Measurements from ENCODE around the gene TMEM43.
A peak's percentile ranks its signal among the peaks of the same experiment; 100 is the strongest.

Gene TMEM43

DNA sequence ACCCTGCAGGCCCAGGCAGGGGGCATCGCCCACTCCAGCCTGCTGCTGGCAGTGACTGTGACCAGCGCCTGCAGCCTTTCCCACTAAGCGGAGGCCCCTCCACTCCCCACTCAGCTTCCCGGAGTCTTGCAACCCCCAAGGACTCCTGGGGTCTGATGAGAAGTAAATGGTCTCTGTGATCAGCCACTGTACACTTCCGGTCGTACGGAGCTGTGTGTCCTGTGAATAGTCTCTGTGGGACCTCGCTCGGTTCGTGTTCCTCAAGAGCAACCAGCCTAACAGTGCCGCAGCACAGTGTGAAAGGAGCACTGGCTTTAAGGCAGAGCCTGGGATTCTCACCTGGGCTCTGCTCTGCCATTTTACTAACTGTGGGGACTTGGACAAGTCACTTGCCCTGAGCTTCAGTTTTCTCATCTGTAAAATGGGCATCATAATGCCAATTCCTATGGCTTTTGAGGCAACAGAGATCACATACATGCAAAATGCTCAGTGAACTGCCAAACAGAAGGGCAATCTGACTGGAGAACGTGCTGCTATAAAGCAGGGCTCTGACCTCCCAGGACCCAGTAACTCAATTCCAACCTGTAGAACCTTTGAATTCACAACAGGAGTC is 26.7 kb downstream of the TMEM43 start:
- H3K4me3 ChIP-seq (ENCODE audit: low read depth, low read length): no peak overlapping the region
- TF ChIP-seq, protein P1, sequence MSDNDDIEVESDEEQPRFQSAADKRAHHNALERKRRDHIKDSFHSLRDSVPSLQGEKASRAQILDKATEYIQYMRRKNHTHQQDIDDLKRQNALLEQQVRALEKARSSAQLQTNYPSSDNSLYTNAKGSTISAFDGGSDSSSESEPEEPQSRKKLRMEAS (IDR thresholded peaks at IDR 0.05; ENCODE audit: low read depth, low read length): no peak
- TF ChIP-seq, protein P2, sequence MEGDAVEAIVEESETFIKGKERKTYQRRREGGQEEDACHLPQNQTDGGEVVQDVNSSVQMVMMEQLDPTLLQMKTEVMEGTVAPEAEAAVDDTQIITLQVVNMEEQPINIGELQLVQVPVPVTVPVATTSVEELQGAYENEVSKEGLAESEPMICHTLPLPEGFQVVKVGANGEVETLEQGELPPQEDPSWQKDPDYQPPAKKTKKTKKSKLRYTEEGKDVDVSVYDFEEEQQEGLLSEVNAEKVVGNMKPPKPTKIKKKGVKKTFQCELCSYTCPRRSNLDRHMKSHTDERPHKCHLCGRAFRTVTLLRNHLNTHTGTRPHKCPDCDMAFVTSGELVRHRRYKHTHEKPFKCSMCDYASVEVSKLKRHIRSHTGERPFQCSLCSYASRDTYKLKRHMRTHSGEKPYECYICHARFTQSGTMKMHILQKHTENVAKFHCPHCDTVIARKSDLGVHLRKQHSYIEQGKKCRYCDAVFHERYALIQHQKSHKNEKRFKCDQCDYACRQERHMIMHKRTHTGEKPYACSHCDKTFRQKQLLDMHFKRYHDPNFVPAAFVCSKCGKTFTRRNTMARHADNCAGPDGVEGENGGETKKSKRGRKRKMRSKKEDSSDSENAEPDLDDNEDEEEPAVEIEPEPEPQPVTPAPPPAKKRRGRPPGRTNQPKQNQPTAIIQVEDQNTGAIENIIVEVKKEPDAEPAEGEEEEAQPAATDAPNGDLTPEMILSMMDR (IDR thresholded peaks at IDR 0.05; ENCODE audit: low read depth, low read length): no peak
- TF ChIP-seq POLR2A (IDR thresholded peaks at IDR 0.05; ENCODE audit: extremely low read depth, insufficient read length): no peak
- TF ChIP-seq MYC (IDR thresholded peaks at IDR 0.05; ENCODE audit: low read depth, low read length): no peak
- no peak for DNase-seq (ENCODE audit: low read depth)

DNA sequence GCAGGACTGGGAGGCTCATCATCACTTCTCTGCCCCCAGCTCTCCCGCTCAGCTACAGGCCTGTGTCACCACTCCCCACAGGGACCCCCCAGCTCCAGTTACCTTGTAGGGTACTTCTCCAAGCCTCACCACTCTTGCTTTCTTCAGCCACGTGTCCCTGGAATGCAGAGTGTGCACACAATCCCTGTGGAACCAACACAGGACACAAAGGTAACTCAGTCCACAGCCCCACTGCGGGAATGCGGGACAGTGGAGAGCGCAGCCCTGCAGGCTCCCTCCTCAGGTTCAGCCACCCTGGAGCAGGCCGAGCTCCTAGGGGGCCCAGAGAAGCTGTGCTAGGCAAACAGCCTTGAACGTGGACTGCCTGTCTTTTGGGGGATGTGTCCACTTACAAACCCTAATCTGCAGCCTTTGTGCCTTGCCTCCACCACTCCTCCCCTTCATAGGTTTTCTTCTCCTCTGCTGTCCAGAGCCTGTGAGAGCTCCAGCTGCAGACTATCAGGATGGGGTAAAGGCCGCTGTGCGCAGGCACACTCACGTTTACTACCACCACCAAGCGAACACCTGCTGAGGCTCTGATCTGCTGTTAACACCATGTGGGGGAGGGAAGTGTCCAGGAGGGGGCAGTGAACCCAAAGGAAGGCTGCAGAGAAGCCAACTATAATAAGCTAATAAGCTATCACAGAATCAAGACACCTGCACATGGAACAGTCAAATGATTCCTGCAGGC is 27.5 kb downstream of the TMEM43 start:
- peak; percentile 34 for DNase-seq (ENCODE audit: low read depth)
- H3K4me3 ChIP-seq (ENCODE audit: low read depth, low read length): no peak overlapping the region
- no peak for TF ChIP-seq MYC (IDR thresholded peaks at IDR 0.05; ENCODE audit: low read depth, low read length)
- TF ChIP-seq, protein P2 (IDR thresholded peaks at IDR 0.05; ENCODE audit: low read depth, low read length): peak; percentile 37

DNA sequence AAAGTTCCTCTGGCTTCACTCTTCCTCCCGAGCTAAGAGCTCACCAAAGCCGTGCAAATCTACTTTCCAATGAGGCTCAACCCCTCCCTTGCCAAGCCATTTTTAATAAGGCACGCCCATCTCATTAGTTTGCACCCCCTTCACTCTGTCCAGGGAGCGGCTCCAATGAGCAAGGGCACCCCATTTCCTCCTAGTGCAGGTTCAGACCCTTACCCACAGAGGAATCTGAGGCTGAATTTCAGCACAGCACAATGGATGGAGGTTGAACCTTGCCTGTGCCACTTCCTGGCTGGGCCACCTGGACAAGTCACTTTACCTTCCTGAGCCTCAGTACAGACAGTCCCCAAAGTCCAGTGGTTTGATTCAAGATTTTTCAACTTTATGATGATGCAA is 28.1 kb downstream of the TMEM43 start:
- no peak overlapping the region for H3K4me3 ChIP-seq (ENCODE audit: low read depth, low read length)
- DNase-seq (ENCODE audit: low read depth): no peak
- no peak for TF ChIP-seq MYC (IDR thresholded peaks at IDR 0.05; ENCODE audit: low read depth, low read length)
- TF ChIP-seq, protein P2 (IDR thresholded peaks at IDR 0.05; ENCODE audit: low read depth, low read length): no peak
- TF ChIP-seq, protein P1 (IDR thresholded peaks at IDR 0.05; ENCODE audit: low read depth, low read length): no peak
- no peak for TF ChIP-seq POLR2A (IDR thresholded peaks at IDR 0.05; ENCODE audit: extremely low read depth, insufficient read length)

DNA sequence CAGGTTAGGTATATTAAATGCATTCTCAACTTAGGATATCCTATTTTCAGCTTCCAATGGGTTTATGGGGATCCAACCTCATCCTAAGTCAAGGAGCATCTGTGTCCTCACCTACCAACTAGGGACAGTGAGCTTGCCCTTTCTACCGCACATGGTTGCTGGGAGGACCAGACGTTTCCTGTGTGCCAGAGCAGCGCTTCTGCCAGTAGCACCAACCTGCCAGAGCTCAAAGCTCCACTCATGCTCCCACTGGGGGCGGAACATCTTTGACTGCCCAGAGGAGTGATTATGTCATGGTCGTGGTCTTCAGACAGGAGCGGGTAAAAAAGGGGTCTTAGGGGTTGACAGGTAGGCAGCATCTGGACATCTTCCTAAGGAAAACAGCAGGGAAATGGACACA is 28.8 kb downstream of the TMEM43 start:
- no peak for DNase-seq (ENCODE audit: low read depth)
- H3K4me3 ChIP-seq (ENCODE audit: low read depth, low read length): no peak overlapping the region
- TF ChIP-seq, protein P1 (IDR thresholded peaks at IDR 0.05; ENCODE audit: low read depth, low read length): no peak
- TF ChIP-seq POLR2A (IDR thresholded peaks at IDR 0.05; ENCODE audit: extremely low read depth, insufficient read length) (no peak), MYC (IDR thresholded peaks at IDR 0.05; ENCODE audit: low read depth, low read length) (no peak)
- TF ChIP-seq, protein P2 (IDR thresholded peaks at IDR 0.05; ENCODE audit: low read depth, low read length): no peak

DNA sequence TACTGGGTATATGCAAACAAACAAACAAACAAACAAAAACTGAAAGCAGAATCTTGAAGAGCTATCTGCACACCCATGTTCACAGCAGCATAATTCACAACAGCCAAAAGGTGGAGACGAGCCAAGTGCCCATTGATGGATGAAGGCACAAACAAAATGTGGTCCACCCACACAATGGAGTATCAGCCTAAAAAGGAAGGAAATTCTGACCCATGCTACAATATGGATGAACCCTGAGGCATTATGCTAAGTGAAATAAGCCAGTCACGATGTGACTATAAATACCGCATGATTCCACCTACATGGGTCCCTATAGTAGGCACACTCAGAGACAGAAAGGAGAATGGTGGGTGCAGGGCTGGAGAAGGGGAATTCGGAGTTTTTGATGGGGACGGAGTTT is 29.4 kb downstream of the TMEM43 start:
- H3K4me3 ChIP-seq (ENCODE audit: low read depth, low read length): no peak overlapping the region
- no peak for DNase-seq (ENCODE audit: low read depth)
- no peak for TF ChIP-seq MYC (IDR thresholded peaks at IDR 0.05; ENCODE audit: low read depth, low read length)
- TF ChIP-seq POLR2A (IDR thresholded peaks at IDR 0.05; ENCODE audit: extremely low read depth, insufficient read length): no peak
- TF ChIP-seq, protein P2 (IDR thresholded peaks at IDR 0.05; ENCODE audit: low read depth, low read length): no peak
- TF ChIP-seq, protein P1 (IDR thresholded peaks at IDR 0.05; ENCODE audit: low read depth, low read length): no peak

All from NB4 (cell line).